ENCODE data around the gene RELN. TPM values are rescaled to one million over a fixed set of nuclear protein-coding genes. Genes with fewer than 3 reads are reported as not detected.

Gene RELN
- total and polyA plus RNA-seq, 9 of the 15 experiments (the other 6 are each of a cell fraction or from before 2014, with no cell fraction given) = 12.9 to 43.2 (median 18.1) TPM

DNA sequence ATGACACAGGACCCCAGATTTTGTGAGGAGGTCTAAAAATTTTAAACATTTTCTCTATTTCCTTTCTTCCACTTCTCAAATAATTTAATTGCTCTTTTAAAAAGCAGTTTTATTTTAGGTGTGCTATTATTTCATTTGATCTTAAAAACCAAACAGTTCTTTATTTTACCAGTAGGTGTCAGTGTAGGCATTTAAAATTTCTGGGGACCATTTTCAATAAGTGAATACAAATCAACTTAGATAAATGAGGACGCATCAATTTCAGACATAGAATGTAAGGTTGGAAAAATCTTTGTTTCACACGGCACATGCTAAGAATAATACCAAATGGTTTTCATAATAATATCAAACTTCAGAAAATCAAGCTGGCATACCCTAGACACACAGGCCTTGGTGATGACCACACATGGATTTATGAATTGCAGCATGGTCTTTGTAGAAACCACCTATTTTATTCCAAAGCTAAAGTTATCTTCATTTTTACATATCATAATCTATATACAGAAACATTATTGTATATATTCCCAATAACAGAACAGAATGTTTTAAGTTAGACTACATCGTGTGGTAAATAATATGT lies 415.9 kb downstream of the RELN start (continued):
- TF ChIP-seq, protein P1, sequence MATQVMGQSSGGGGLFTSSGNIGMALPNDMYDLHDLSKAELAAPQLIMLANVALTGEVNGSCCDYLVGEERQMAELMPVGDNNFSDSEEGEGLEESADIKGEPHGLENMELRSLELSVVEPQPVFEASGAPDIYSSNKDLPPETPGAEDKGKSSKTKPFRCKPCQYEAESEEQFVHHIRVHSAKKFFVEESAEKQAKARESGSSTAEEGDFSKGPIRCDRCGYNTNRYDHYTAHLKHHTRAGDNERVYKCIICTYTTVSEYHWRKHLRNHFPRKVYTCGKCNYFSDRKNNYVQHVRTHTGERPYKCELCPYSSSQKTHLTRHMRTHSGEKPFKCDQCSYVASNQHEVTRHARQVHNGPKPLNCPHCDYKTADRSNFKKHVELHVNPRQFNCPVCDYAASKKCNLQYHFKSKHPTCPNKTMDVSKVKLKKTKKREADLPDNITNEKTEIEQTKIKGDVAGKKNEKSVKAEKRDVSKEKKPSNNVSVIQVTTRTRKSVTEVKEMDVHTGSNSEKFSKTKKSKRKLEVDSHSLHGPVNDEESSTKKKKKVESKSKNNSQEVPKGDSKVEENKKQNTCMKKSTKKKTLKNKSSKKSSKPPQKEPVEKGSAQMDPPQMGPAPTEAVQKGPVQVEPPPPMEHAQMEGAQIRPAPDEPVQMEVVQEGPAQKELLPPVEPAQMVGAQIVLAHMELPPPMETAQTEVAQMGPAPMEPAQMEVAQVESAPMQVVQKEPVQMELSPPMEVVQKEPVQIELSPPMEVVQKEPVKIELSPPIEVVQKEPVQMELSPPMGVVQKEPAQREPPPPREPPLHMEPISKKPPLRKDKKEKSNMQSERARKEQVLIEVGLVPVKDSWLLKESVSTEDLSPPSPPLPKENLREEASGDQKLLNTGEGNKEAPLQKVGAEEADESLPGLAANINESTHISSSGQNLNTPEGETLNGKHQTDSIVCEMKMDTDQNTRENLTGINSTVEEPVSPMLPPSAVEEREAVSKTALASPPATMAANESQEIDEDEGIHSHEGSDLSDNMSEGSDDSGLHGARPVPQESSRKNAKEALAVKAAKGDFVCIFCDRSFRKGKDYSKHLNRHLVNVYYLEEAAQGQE (IDR thresholded peaks at IDR 0.05; ENCODE audit: borderline replicate concordance) = peak; percentile 86
- TF ChIP-seq, protein P1 (CRISPR knock-in tag; IDR thresholded peaks at IDR 0.05; ENCODE audit: low read depth) = no peak
- TF ChIP-seq POLR2H (tag; IDR thresholded peaks at IDR 0.05; ENCODE audit: low read depth) (no peak), ZNF253 (CRISPR knock-in tag; conservative IDR thresholded peaks at IDR 0.05) (no peak), ZNF23 (CRISPR knock-in tag; IDR thresholded peaks at IDR 0.05) (no peak), ZC3H8 (IDR thresholded peaks at IDR 0.05) (no peak), SMARCC2 (IDR thresholded peaks at IDR 0.05; ENCODE audit: low read depth) (no peak), BCOR (IDR thresholded peaks at IDR 0.05) (no peak), ZNF507 (tag; conservative IDR thresholded peaks at IDR 0.05) (no peak), ZNF143 (CRISPR knock-in tag; IDR thresholded peaks at IDR 0.05) (no peak)
- TF ChIP-seq, protein P2, sequence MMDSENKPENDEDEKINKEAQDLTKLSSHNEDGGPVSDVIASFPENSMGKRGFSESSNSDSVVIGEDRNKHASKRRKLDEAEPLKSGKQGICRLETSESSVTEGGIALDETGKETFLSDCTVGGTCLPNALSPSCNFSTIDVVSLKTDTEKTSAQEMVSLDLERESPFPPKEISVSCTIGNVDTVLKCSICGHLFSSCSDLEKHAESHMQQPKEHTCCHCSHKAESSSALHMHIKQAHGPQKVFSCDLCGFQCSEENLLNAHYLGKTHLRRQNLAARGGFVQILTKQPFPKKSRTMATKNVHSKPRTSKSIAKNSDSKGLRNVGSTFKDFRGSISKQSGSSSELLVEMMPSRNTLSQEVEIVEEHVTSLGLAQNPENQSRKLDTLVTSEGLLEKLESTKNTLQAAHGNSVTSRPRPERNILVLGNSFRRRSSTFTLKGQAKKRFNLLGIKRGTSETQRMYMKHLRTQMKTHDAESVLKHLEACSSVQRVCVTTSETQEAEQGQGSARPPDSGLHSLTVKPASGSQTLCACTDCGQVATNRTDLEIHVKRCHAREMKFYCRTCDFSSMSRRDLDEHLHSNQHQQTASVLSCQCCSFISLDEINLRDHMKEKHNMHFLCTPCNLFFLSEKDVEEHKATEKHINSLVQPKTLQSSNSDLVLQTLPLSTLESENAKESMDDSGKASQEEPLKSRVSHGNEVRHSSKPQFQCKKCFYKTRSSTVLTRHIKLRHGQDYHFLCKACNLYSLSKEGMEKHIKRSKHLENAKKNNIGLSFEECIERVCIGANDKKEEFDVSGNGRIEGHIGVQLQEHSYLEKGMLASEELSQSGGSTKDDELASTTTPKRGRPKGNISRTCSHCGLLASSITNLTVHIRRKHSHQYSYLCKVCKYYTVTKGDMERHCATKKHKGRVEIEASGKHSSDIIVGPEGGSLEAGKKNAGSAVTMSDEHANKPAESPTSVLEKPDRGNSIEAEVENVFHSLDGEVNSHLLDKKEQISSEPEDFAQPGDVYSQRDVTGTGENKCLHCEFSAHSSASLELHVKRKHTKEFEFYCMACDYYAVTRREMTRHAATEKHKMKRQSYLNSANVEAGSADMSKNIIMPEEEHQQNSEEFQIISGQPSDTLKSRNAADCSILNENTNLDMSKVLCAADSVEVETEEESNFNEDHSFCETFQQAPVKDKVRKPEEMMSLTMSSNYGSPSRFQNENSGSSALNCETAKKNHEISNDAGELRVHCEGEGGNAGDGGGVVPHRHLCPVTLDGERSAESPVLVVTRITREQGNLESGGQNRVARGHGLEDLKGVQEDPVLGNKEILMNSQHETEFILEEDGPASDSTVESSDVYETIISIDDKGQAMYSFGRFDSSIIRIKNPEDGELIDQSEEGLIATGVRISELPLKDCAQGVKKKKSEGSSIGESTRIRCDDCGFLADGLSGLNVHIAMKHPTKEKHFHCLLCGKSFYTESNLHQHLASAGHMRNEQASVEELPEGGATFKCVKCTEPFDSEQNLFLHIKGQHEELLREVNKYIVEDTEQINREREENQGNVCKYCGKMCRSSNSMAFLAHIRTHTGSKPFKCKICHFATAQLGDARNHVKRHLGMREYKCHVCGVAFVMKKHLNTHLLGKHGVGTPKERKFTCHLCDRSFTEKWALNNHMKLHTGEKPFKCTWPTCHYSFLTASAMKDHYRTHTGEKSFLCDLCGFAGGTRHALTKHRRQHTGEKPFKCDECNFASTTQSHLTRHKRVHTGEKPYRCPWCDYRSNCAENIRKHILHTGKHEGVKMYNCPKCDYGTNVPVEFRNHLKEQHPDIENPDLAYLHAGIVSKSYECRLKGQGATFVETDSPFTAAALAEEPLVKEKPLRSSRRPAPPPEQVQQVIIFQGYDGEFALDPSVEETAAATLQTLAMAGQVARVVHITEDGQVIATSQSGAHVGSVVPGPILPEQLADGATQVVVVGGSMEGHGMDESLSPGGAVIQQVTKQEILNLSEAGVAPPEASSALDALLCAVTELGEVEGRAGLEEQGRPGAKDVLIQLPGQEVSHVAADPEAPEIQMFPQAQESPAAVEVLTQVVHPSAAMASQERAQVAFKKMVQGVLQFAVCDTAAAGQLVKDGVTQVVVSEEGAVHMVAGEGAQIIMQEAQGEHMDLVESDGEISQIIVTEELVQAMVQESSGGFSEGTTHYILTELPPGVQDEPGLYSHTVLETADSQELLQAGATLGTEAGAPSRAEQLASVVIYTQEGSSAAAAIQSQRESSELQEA (IDR thresholded peaks at IDR 0.05; ENCODE audit: low read depth) = no peak
- TF ChIP-seq, protein P3, sequence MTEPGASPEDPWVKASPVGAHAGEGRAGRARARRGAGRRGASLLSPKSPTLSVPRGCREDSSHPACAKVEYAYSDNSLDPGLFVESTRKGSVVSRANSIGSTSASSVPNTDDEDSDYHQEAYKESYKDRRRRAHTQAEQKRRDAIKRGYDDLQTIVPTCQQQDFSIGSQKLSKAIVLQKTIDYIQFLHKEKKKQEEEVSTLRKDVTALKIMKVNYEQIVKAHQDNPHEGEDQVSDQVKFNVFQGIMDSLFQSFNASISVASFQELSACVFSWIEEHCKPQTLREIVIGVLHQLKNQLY (CRISPR knock-in tag; conservative IDR thresholded peaks at IDR 0.05) = no peak
